Psoas muscle (tissue), 8 donors: ENCODE measurements around the gene LSMEM2. TPM values are rescaled to one million over a fixed set of nuclear protein-coding genes. Genes with fewer than 3 reads are reported as not detected.
A peak's percentile ranks its signal among the peaks of the same experiment; 100 is the strongest.

ENCODE experiments used
- ATAC-seq, 4 donors: fragments of 200-7000 bp; cut with Tn5 transposase; one replicate each; pipeline ENCODE4 v1.9.1; 2020; ENCODE audit warnings: moderate library complexity in 3 of 4, mild to moderate bottlenecking in 2 of 4
- DNase-seq, 2 donors: peaks; one replicate each; pipeline ENCODE4 v3.0.0-alpha.2; 2020
- H3K27ac ChIP-seq: fragments of 200-600 bp; one replicate; pipeline ENCODE4 v1.8.0; 2022
- H3K27me3 ChIP-seq, 3 donors: fragments of 200-600 bp in 1 of 3; one replicate each; pipeline versions ENCODE4 v1.6.1 to v1.8.0; 2013 to 2022; ENCODE audit warnings: low read length in 2 of 3, mild to moderate bottlenecking in 2 of 3, moderate library complexity in 1 of 3; ENCODE audit not compliant: insufficient read depth in 3 of 3
- H3K36me3 ChIP-seq, 2 donors: fragments of 200-600 bp in 1 of 2; one replicate each; pipeline versions ENCODE4 v1.6.1 to v1.8.0; 2013 to 2022; ENCODE audit warnings: low read depth in 1 of 2, mild to moderate bottlenecking in 1 of 2, moderate library complexity in 1 of 2; ENCODE audit not compliant: insufficient read depth in 1 of 2
- H3K4me1 ChIP-seq: fragments of 200-600 bp; one replicate; pipeline ENCODE4 v1.8.0; 2022
- H3K4me3 ChIP-seq: fragments of 200-600 bp; one replicate; pipeline ENCODE4 v1.8.0; 2022; ENCODE audit warnings: mild to moderate bottlenecking
- H3K9me3 ChIP-seq: fragments of 200-600 bp; one replicate; pipeline ENCODE4 v1.8.0; 2022
- CTCF ChIP-seq: fragments of 200-600 bp; IDR thresholded peaks from one replicate; pipeline ENCODE4 v1.8.0; 2022; ENCODE audit warnings: antibody characterized with exemption
- WGBS, 3 donors: extraction: QIAGEN DNeasy Blood & Tissue Kit; methylation state at CpG; one replicate each; pipeline versions ENCODE4 v1.1.6 to v1.1.7; 2013; 5-methylcytosine and 5-hydroxymethylcytosine counted together
- intact Hi-C, 2 donors: fragments of 100-400 bp; cut with DNase I; formaldehyde crosslinking; loops; one replicate each; pipeline versions ENCODE4 v1.11.0 to v1.14.2; 2022
- polyA plus RNA-seq, 3 donors: library from polyadenylated mRNA; stranded (reverse); fragments of 200-250 nt; gene quantifications; one replicate each; pipeline ENCODE4 v1.2.3, GENCODE V29; 2013
- total RNA-seq, 4 donors: library from RNA; stranded (reverse); fragmentation: NEBNext Ultra II Directional in 2 of 4; extraction: Animal tissue kit (Norgen Biotek cat#: 25700) in 2 of 4; gene quantifications; one replicate each; pipeline versions ENCODE4 v1.2.1 to v1.2.4, GENCODE V29; 2021 to 2023
- donor health status: healthy with polysubstance abuse.
- donor health status: DM: no; HTN: no; CAD: no; lungs with moderate emphysema.
- donor health status: Bipolar disorder and iron deficiency.
- donor health status: healthy.
- donor health status: DM: yes; HTN: yes; CAD: no.
- donor health status: DM: no; HTN: no; CAD: no.
- donor health status: DM: no; HTN: no; CAD: no.
- donor health status: DM: yes; HTN: yes; CAD: no.

Gene LSMEM2
- total and polyA plus RNA-seq, 7 donors = 0.61 to 13.1 (median 1.1) TPM

GRCh38 chr3:50231581-50231980 lies 47.3 kb upstream of the LSMEM2 start:
- no peak overlapping the region for H3K4me3 ChIP-seq
- H3K4me1 ChIP-seq = peaks cover 5% of the 10 kb centered on the region
- H3K27ac ChIP-seq = no peak overlapping the region
- H3K9me3 ChIP-seq = no peaks in the 10 kb centered on the region
- H3K27me3 ChIP-seq = no peaks in the 10 kb centered on the region
- WGBS, 3 donors = 63 to 70% (median 67%) methylated on average over 5 of the region's 5 CpGs
- no peak for TF ChIP-seq CTCF
- no peaks in the 10 kb centered on the region for H3K36me3 ChIP-seq
- DNase-seq (no peak), ATAC-seq (no peak)
- intact Hi-C loops = loop anchor here in 1 of 2 donors (5.0 kb wide), 1 partner anchor 109 kb away; no protein-coding TSS in a partner anchor

- Histone ChIP-seq H3K4me3 (no peak overlapping the region), H3K4me1 (peaks cover 10% of the 10 kb centered on the region), H3K9me3 (no peaks in the 10 kb centered on the region), H3K27ac (no peak overlapping the region), H3K27me3 (no peaks in the 10 kb centered on the region), H3K36me3 (no peaks in the 10 kb centered on the region)
- no peak for TF ChIP-seq CTCF
- ATAC-seq (no peak), DNase-seq (no peak)
- WGBS, 3 donors = 78 to 80% (median 78%) methylated on average over 3 of the region's 3 CpGs
- intact Hi-C loops = loop anchor here in 1 of 2 donors (5.0 kb wide), 1 partner anchor 110 kb away; no protein-coding TSS in a partner anchor
These were observed 46.6 kb upstream of the LSMEM2 start for GRCh38 chr3:50232303-50232702.

DNA sequence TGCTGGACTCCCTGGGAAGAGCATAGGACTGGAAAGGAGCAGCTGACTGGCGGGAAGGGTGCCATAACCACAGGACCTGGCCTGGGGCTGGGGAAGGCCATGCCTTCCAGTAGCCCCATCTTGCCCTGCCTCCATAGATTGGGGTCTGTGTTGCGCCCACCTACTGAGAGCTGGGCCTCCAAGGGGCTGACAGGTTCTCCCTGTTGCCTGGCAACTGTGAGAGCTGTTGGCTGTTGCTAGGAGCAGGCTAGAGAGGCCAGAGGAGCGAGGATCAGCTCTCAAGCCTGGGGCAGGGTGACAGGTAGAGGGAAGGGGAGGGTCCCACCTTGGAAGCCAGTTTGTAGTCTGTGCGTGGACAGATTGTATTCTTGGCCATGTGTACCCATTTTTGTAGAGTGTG lies 45.7 kb upstream of the LSMEM2 start:
- DNase-seq (no peak), ATAC-seq (no peak)
- Histone ChIP-seq H3K27ac (no peak overlapping the region), H3K36me3 (no peaks in the 10 kb centered on the region), H3K9me3 (no peaks in the 10 kb centered on the region), H3K27me3 (no peaks in the 10 kb centered on the region), H3K4me1 (peaks cover 8% of the 10 kb centered on the region), H3K4me3 (no peak overlapping the region)
- intact Hi-C loops = loop anchor here in 1 of 2 donors (5.0 kb wide), 1 partner anchor 111 kb away; no protein-coding TSS in a partner anchor
- no peak for TF ChIP-seq CTCF
- 88 to 94% (median 92%) methylated on average over 4 of the region's 4 CpGs for WGBS, 3 donors

- TF ChIP-seq CTCF = no peak
- Histone ChIP-seq H3K36me3 (no peaks in the 10 kb centered on the region), H3K27me3 (no peaks in the 10 kb centered on the region), H3K27ac (peak within 1 kb of the TSS; percentile 81), H3K9me3 (no peaks in the 10 kb centered on the region), H3K4me1 (peaks cover 16% of the 10 kb centered on the region), H3K4me3 (peak within 1 kb of the TSS; percentile 85)
- ATAC-seq (peak; percentile 93 to 97 (median 95)), DNase-seq (peak; percentile 99)
- intact Hi-C loops = no loop called here
- 1% methylated on average over 42 to 75 of the region's 75 CpGs for WGBS, 3 donors
These were observed 43.0 kb upstream of the LSMEM2 start, which contains the start of gene GNAI2 for GRCh38 chr3:50235716-50236483. Gene GNAI2, plus strand, starts transcription at chr3:50236204. Its CDS starts 132 bp downstream, at chr3:50236336.
